Calu3 (cell line): ENCODE results near the gene PLSCR4. TPM values are rescaled to one million over a fixed set of nuclear protein-coding genes. Genes with fewer than 3 reads are reported as not detected.

ENCODE experiments used
- BruUV-seq: library from RNA; stranded (reverse); fragments of 400-500 nt; replicated peaks from 2 replicates; lab custom pipeline; 2021; lab: Mats Ljungman, UMichigan
- CTCF ChIA-PET: fragments of 300-600 bp; sonication (Branson Sonifier 250); formaldehyde crosslinking; loops from one replicate; lab custom pipeline; 2022; ENCODE audit warnings: antibody characterized with exemption; lab: Charles Lee
- DNase-seq: peaks from one replicate; pipeline ENCODE4 v3.0.0; 2022
- H3K27ac Mint-ChIP-seq: one replicate; pipeline ENCODE4 v1.8.0; 2022; ENCODE audit warnings: mixed read lengths; ENCODE audit not compliant: unreplicated experiment
- H3K27me3 Mint-ChIP-seq: one replicate; pipeline ENCODE4 v1.8.0; 2022; ENCODE audit warnings: mixed read lengths; ENCODE audit not compliant: unreplicated experiment
- H3K36me3 Mint-ChIP-seq: one replicate; pipeline ENCODE4 v1.8.0; 2022; ENCODE audit warnings: mild to moderate bottlenecking, moderate library complexity, mixed read lengths; ENCODE audit not compliant: insufficient read depth, unreplicated experiment
- H3K4me1 Mint-ChIP-seq: one replicate; pipeline ENCODE4 v1.8.0; 2022; ENCODE audit warnings: mild to moderate bottlenecking, low read depth, mixed read lengths; ENCODE audit not compliant: unreplicated experiment
- H3K4me3 Mint-ChIP-seq: one replicate; pipeline ENCODE4 v1.8.0; 2022; ENCODE audit warnings: mild to moderate bottlenecking, low read depth, moderate library complexity, mixed read lengths; ENCODE audit not compliant: unreplicated experiment
- H3K9me3 Mint-ChIP-seq: one replicate; pipeline ENCODE4 v1.8.0; 2022; ENCODE audit warnings: low read depth, mixed read lengths; ENCODE audit not compliant: unreplicated experiment
- CTCF ChIP-seq: fragments of 200-600 bp; IDR thresholded peaks from one replicate; pipeline ENCODE4 v1.8.0; 2022; ENCODE audit warnings: antibody characterized with exemption; ENCODE audit not compliant: unreplicated experiment
- intact Hi-C: fragments of 100-400 bp; cut with micrococcal nuclease; formaldehyde crosslinking; loops from one replicate; pipeline ENCODE4 v1.10.0; 2022; ENCODE audit not compliant: unreplicated experiment
- total RNA-seq: library from RNA; stranded (reverse); gene quantifications from 2 replicates; pipeline ENCODE4 v1.2.3, GENCODE V29; 2022

The PLSCR4 gene
- total RNA-seq, 1 experiment from 2014 or later = 10.2 TPM

GRCh38 chr3:146172586-146172985, 78.3 kb downstream of the PLSCR4 start:
- Mint-ChIP-seq H3K4me1 (peaks cover 17% of the 10 kb centered on the region), H3K27me3 (no peaks in the 10 kb centered on the region), H3K27ac (no peak overlapping the region), H3K36me3 (no peaks in the 10 kb centered on the region), H3K9me3 (peaks cover 6% of the 10 kb centered on the region), H3K4me3 (no peak overlapping the region)
- CTCF ChIA-PET = interaction anchor here (1.0 to 1.2 kb wide), 2 partner anchors 12 to 15 kb away, joined by 3 read pairs; no protein-coding TSS in a partner anchor
- no peak for TF ChIP-seq CTCF
- DNase-seq = no peak
- no TSS peak for BruUV-seq
- intact Hi-C loops = no loop called here

- CTCF ChIA-PET = interaction anchor here (0.8 to 1.4 kb wide), 2 partner anchors 11 to 14 kb away, joined by 3 read pairs; no protein-coding TSS in a partner anchor
- intact Hi-C loops = no loop called here
- no TSS peak for BruUV-seq
- TF ChIP-seq CTCF = no peak
- Mint-ChIP-seq H3K27me3 (no peaks in the 10 kb centered on the region), H3K36me3 (no peaks in the 10 kb centered on the region), H3K4me1 (peaks cover 27% of the 10 kb centered on the region), H3K4me3 (no peak overlapping the region), H3K9me3 (peaks cover 6% of the 10 kb centered on the region), H3K27ac (no peak overlapping the region)
- DNase-seq = no peak
These were observed 80.3 kb downstream of the PLSCR4 start for GRCh38 chr3:146170591-146170990.

GRCh38 chr3:146169891-146170290, 81.0 kb downstream of the PLSCR4 start:
- Mint-ChIP-seq H3K4me1 (peaks cover 34% of the 10 kb centered on the region), H3K4me3 (no peak overlapping the region), H3K27ac (no peak overlapping the region), H3K36me3 (no peaks in the 10 kb centered on the region), H3K9me3 (peaks cover 6% of the 10 kb centered on the region), H3K27me3 (no peaks in the 10 kb centered on the region)
- intact Hi-C loops = loop anchor here (10.0 kb wide), 2 partner anchors 725 to 985 kb away; no protein-coding TSS in a partner anchor
- CTCF ChIA-PET = interaction anchor here (1.4 kb wide), 1 partner anchor 10 kb away, joined by 3 read pairs; no protein-coding TSS in a partner anchor
- no peak for TF ChIP-seq CTCF
- DNase-seq = no peak
- no TSS peak for BruUV-seq

- Mint-ChIP-seq H3K36me3 (peaks cover 19% of the 10 kb centered on the region), H3K4me1 (peaks cover 34% of the 10 kb centered on the region), H3K4me3 (no peak overlapping the region), H3K27me3 (no peaks in the 10 kb centered on the region), H3K9me3 (peaks cover 2% of the 10 kb centered on the region), H3K27ac (no peak overlapping the region)
- TF ChIP-seq CTCF = no peak
- no TSS peak for BruUV-seq
- intact Hi-C loops = loop anchor here (10.0 kb wide), 2 partner anchors 722 to 982 kb away; no protein-coding TSS in a partner anchor
- DNase-seq = no peak
- CTCF ChIA-PET = interaction anchor here (0.7 to 2.6 kb wide), 9 partner anchors 9 to 661 kb away, joined by 3 to 10 read pairs (median 4); no protein-coding TSS in a partner anchor
These were observed 84.1 kb downstream of the PLSCR4 start for GRCh38 chr3:146166826-146167225.
